OCI-LY3 (cell line): Measurements from ENCODE around the gene TBCA.

Experiments used
- EZH2phosphoT487 ChIP-seq: fragments of 200-600 bp; shearing (Covaris generic); IDR thresholded peaks from 2 replicates; pipeline ENCODE4 v1.6.1; 2018; ENCODE audit warnings: antibody characterized with exemption, mixed run types, low read depth
- TF ChIP-seq, protein P1 (sequence below): fragments of 200-600, 300-600 bp; sonication (generic); IDR thresholded peaks from 2 replicates; pipeline ENCODE4 v1.5.1; 2014; ENCODE audit warnings: antibody characterized with exemption, low read length, low read depth

DNA sequence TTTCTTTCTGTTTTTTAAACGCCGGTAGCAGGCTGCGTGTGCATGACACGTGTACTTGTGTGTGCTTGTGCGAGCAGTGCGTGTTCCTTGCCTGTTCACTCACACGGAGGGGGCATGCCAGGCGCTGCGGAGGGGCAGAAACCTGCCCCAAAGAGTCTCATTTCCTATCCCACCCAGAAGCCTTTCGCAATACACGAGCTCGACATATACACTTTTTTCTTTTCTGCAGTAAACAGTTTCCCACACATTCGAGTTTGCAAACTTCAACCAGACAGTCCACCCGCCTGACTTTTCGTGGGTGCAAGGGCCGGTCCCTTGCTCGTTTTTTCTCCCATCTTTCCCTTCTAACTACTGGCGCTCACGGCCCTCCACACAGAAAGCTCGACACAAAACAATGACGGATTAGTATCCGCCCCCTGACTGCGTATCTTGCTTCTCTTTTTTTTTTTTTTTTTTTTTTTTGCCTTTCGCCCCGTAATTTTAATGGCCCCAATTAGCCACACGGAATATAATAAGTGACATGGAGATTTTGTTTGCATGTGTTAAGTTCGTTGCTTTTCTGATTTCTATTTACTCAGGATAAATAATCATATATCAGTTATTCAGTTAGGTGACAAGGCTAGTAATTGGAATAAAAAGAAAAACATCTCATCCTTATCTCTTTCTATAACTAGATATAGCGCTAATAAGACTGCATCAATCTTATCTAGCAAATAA is 132.3 kb downstream of the TBCA start:
- TF ChIP-seq, protein P1, sequence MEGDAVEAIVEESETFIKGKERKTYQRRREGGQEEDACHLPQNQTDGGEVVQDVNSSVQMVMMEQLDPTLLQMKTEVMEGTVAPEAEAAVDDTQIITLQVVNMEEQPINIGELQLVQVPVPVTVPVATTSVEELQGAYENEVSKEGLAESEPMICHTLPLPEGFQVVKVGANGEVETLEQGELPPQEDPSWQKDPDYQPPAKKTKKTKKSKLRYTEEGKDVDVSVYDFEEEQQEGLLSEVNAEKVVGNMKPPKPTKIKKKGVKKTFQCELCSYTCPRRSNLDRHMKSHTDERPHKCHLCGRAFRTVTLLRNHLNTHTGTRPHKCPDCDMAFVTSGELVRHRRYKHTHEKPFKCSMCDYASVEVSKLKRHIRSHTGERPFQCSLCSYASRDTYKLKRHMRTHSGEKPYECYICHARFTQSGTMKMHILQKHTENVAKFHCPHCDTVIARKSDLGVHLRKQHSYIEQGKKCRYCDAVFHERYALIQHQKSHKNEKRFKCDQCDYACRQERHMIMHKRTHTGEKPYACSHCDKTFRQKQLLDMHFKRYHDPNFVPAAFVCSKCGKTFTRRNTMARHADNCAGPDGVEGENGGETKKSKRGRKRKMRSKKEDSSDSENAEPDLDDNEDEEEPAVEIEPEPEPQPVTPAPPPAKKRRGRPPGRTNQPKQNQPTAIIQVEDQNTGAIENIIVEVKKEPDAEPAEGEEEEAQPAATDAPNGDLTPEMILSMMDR = no peak
- TF ChIP-seq EZH2phosphoT487 = no peak
